ENCODE results near the gene CCDC63. TPM values are rescaled to one million over a fixed set of nuclear protein-coding genes. Genes with fewer than 3 reads are reported as not detected.

The CCDC63 gene
- polyA plus RNA-seq, 3 donors, result 0.22 TPM; not detected in 2

- peaks cover 0 to 2% (median 0%) of the 10 kb centered on the region in 7 donors for H3K9me3 Mint-ChIP-seq
- Histone ChIP-seq H3K9ac (ENCODE audit: insufficient read depth, low read length, poor library complexity, severe bottlenecking) (no peak overlapping the region), H3K4me2 (replicated peaks; ENCODE audit: extremely low read depth, low read length, poor library complexity, severe bottlenecking) (no peak overlapping the region), H3K36me3 (replicated peaks in 1 of 2; ENCODE audit: control insufficient read depth in 1 of 2, insufficient read depth in 2 of 2, low read length in 2 of 2) (no peaks in the 10 kb centered on the region), H3K9me3 (replicated peaks in 1 of 2; ENCODE audit: control insufficient read depth in 1 of 2, insufficient read depth in 1 of 2, low read length in 2 of 2) (no peaks in the 10 kb centered on the region), H2AFZ (ENCODE audit: insufficient read depth, low read depth, low read length, poor library complexity, severe bottlenecking) (no peak overlapping the region), H3K4me1 (ENCODE audit: control insufficient read depth in 1 of 2, insufficient read depth in 2 of 2, low read length in 2 of 2) (no peaks in the 10 kb centered on the region), H3K4me3 (replicated peaks in 1 of 3; ENCODE audit: low read depth in 2 of 3, low read length in 3 of 3) (no peak overlapping the region), H3K79me2 (ENCODE audit: insufficient read depth, low read length) (no peaks in the 10 kb centered on the region), H4K20me1 (ENCODE audit: insufficient read depth, low read length) (no peaks in the 10 kb centered on the region), H3K27ac (ENCODE audit: low read depth in 1 of 2, low read length in 2 of 2) (no peak overlapping the region), H3K27me3 (ENCODE audit: control insufficient read depth in 2 of 2, insufficient read depth in 2 of 2, low read length in 2 of 2) (no peaks in the 10 kb centered on the region)
- 87% methylated on average over 10 of the region's 10 CpGs for WGBS (ENCODE audit: insufficient coverage)
- H3K4me3 Mint-ChIP-seq, result no peak overlapping the region
- no peak for TF ChIP-seq CTCF (IDR thresholded peaks at IDR 0.05)
- DNase-seq, result no peak
- H3K36me3 Mint-ChIP-seq, result no peaks in the 10 kb centered on the region
- intact Hi-C loops (cut with micrococcal nuclease), result no loop called here
- peaks cover 6% of the 10 kb centered on the region for H3K4me1 Mint-ChIP-seq
- peaks cover 3 to 10% (median 4%) of the 10 kb centered on the region in 3 donors for H3K27me3 Mint-ChIP-seq (ENCODE audit: low read depth in 3 of 3)
- H3K27ac Mint-ChIP-seq, result no peak overlapping the region
Observed at GRCh38 chr12:110921262-110921661, 74.5 kb downstream of the CCDC63 start.

- no peak overlapping the region for H3K4me3 ChIP-seq (replicated peaks in 1 of 3; ENCODE audit: low read depth in 2 of 3, low read length in 3 of 3)
- no peak overlapping the region for H3K4me2 ChIP-seq (replicated peaks; ENCODE audit: extremely low read depth, low read length, poor library complexity, severe bottlenecking)
- WGBS (ENCODE audit: insufficient coverage), result 97% methylated on average over 3 of the region's 7 CpGs
- no peaks in the 10 kb centered on the region for H3K79me2 ChIP-seq (ENCODE audit: insufficient read depth, low read length)
- intact Hi-C loops (cut with micrococcal nuclease), result no loop called here
- H3K4me1 Mint-ChIP-seq, result no peaks in the 10 kb centered on the region
- TF ChIP-seq CTCF (IDR thresholded peaks at IDR 0.05), result no peak
- no peak overlapping the region for H3K27ac Mint-ChIP-seq
- H3K4me1 ChIP-seq (ENCODE audit: control insufficient read depth in 1 of 2, insufficient read depth in 2 of 2, low read length in 2 of 2), result no peaks in the 10 kb centered on the region
- peaks cover 0 to 2% (median 0%) of the 10 kb centered on the region in 7 donors for H3K9me3 Mint-ChIP-seq
- no peaks in the 10 kb centered on the region for H3K27me3 ChIP-seq (ENCODE audit: control insufficient read depth in 2 of 2, insufficient read depth in 2 of 2, low read length in 2 of 2)
- no peaks in the 10 kb centered on the region for H3K36me3 ChIP-seq (replicated peaks in 1 of 2; ENCODE audit: control insufficient read depth in 1 of 2, insufficient read depth in 2 of 2, low read length in 2 of 2)
- no peaks in the 10 kb centered on the region for H3K9me3 ChIP-seq (replicated peaks in 1 of 2; ENCODE audit: control insufficient read depth in 1 of 2, insufficient read depth in 1 of 2, low read length in 2 of 2)
- no peak overlapping the region for H3K9ac ChIP-seq (ENCODE audit: insufficient read depth, low read length, poor library complexity, severe bottlenecking)
- no peak for DNase-seq
- H3K4me3 Mint-ChIP-seq, result no peak overlapping the region
- no peak overlapping the region for H3K27ac ChIP-seq (ENCODE audit: low read depth in 1 of 2, low read length in 2 of 2)
- peaks cover 3 to 10% (median 4%) of the 10 kb centered on the region in 3 donors for H3K27me3 Mint-ChIP-seq (ENCODE audit: low read depth in 3 of 3)
- no peaks in the 10 kb centered on the region for H3K36me3 Mint-ChIP-seq
- H2AFZ ChIP-seq (ENCODE audit: insufficient read depth, low read depth, low read length, poor library complexity, severe bottlenecking), result no peak overlapping the region
- H4K20me1 ChIP-seq (ENCODE audit: insufficient read depth, low read length), result no peaks in the 10 kb centered on the region
Observed at GRCh38 chr12:110922652-110923051, 75.9 kb downstream of the CCDC63 start.

Data from CD14-positive monocyte (primary cell).